Loucy (cell line): ENCODE measurements around the gene SORBS1.

Experiments used
- H2AFZ ChIP-seq: fragments of 200-600 bp; sonication (generic); 2 replicates; pipeline ENCODE4 v1.6.0; 2016; ENCODE audit warnings: antibody characterized with exemption, mild to moderate bottlenecking, low read length, moderate library complexity
- H3F3A ChIP-seq: fragments of 200-600 bp; 2 replicates; pipeline ENCODE4 v1.6.0; 2016; ENCODE audit warnings: antibody characterized with exemption, low read depth, mild to moderate bottlenecking
- H3K27me3 ChIP-seq: fragments of 200-600 bp; sonication (generic); 2 replicates; pipeline ENCODE4 v1.6.1; 2014; ENCODE audit warnings: low read length, mild to moderate bottlenecking; ENCODE audit not compliant: insufficient read depth, poor library complexity, severe bottlenecking
- H3K36me3 ChIP-seq: fragments of 200-600 bp; sonication (generic); 2 replicates; pipeline ENCODE4 v1.6.1; 2016; ENCODE audit warnings: low read length; ENCODE audit not compliant: insufficient read depth
- H3K4me1 ChIP-seq: fragments of 200-600 bp; sonication (generic); 2 replicates; pipeline ENCODE4 v1.5.1; 2014; ENCODE audit warnings: low read length, mild to moderate bottlenecking; ENCODE audit not compliant: insufficient read depth, poor library complexity, severe bottlenecking
- H3K4me2 ChIP-seq: fragments of 200-600 bp; sonication (generic); 2 replicates; pipeline ENCODE4 v1.6.0; 2014; ENCODE audit warnings: antibody characterized with exemption, low read length, low read depth, mild to moderate bottlenecking; ENCODE audit not compliant: poor library complexity, severe bottlenecking
- H3K4me3 ChIP-seq: fragments of 200-600 bp; sonication (generic); 2 replicates; pipeline ENCODE4 v1.5.1; 2014; ENCODE audit warnings: low read length, mild to moderate bottlenecking, mixed read lengths; ENCODE audit not compliant: poor library complexity, severe bottlenecking
- H3K79me2 ChIP-seq: fragments of 200-600 bp; sonication (generic); 2 replicates; pipeline ENCODE4 v1.6.1; 2014; ENCODE audit warnings: low read length; ENCODE audit not compliant: insufficient read depth
- H3K9ac ChIP-seq: fragments of 200-600 bp; sonication (generic); 2 replicates; pipeline ENCODE4 v1.6.0; 2014; ENCODE audit warnings: mild to moderate bottlenecking, low read depth, low read length, moderate library complexity; ENCODE audit not compliant: poor library complexity, severe bottlenecking
- H3K9me2 ChIP-seq: fragments of 200-600 bp; sonication (generic); replicated peaks from 2 replicates; pipeline ENCODE4 v1.6.1; 2016; ENCODE audit warnings: low read depth, low read length, mixed read lengths
- H3K9me3 ChIP-seq: fragments of 200-600 bp; sonication (generic); 2 replicates; pipeline ENCODE4 v1.6.1; 2014; ENCODE audit warnings: mild to moderate bottlenecking, antibody characterized with exemption, low read length, low read depth; ENCODE audit not compliant: insufficient read depth
- H4K20me1 ChIP-seq: fragments of 200-600 bp; sonication (generic); 2 replicates; pipeline ENCODE4 v1.6.0; 2014; ENCODE audit warnings: antibody characterized with exemption, low read length, mild to moderate bottlenecking; ENCODE audit not compliant: insufficient read depth, poor library complexity, severe bottlenecking
- EZH2phosphoT487 ChIP-seq: fragments of 200-600 bp; IDR thresholded peaks from 2 replicates; pipeline ENCODE4 v1.6.1; 2018; ENCODE audit warnings: antibody characterized with exemption, mild to moderate bottlenecking, moderate library complexity, borderline replicate concordance
- TF ChIP-seq, protein P1 (sequence below): fragments of 200-600 bp; sonication (generic); conservative IDR thresholded peaks from 2 replicates; pipeline ENCODE4 v1.5.1; 2014; ENCODE audit warnings: mild to moderate bottlenecking, antibody characterized with exemption, low read length

Gene SORBS1

DNA sequence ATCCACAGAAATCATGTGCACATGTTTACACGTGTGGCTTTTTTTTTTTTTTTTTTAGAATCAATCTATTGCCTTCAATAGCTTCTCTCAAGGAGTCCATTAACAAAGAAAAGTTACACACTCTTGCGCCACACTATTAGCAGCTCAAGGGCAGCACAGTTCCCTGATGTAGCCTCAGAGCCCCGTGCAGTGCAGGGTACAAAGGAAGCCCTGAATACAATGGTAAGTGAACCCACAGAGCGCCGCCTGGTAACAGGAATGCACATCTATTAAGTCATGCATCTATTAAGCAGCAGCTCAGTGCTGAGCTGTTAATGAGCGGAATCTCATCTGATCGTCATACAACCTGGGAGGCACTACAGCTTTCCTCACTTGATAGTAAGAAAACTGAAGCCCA is 156.7 kb downstream of the SORBS1 start:
- Histone ChIP-seq H3K36me3 (no peaks in the 10 kb centered on the region), H3F3A (no peaks in the 10 kb centered on the region), H3K4me1 (peaks cover 6% of the 10 kb centered on the region), H3K4me3 (no peak overlapping the region), H3K9me2 (no peaks in the 10 kb centered on the region), H3K79me2 (no peaks in the 10 kb centered on the region), H3K9ac (no peak overlapping the region), H3K27me3 (no peaks in the 10 kb centered on the region), H2AFZ (no peak overlapping the region), H4K20me1 (no peaks in the 10 kb centered on the region), H3K9me3 (no peaks in the 10 kb centered on the region), H3K4me2 (no peak overlapping the region)
- TF ChIP-seq EZH2phosphoT487: no peak
- TF ChIP-seq, protein P1, sequence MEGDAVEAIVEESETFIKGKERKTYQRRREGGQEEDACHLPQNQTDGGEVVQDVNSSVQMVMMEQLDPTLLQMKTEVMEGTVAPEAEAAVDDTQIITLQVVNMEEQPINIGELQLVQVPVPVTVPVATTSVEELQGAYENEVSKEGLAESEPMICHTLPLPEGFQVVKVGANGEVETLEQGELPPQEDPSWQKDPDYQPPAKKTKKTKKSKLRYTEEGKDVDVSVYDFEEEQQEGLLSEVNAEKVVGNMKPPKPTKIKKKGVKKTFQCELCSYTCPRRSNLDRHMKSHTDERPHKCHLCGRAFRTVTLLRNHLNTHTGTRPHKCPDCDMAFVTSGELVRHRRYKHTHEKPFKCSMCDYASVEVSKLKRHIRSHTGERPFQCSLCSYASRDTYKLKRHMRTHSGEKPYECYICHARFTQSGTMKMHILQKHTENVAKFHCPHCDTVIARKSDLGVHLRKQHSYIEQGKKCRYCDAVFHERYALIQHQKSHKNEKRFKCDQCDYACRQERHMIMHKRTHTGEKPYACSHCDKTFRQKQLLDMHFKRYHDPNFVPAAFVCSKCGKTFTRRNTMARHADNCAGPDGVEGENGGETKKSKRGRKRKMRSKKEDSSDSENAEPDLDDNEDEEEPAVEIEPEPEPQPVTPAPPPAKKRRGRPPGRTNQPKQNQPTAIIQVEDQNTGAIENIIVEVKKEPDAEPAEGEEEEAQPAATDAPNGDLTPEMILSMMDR: no peak

DNA sequence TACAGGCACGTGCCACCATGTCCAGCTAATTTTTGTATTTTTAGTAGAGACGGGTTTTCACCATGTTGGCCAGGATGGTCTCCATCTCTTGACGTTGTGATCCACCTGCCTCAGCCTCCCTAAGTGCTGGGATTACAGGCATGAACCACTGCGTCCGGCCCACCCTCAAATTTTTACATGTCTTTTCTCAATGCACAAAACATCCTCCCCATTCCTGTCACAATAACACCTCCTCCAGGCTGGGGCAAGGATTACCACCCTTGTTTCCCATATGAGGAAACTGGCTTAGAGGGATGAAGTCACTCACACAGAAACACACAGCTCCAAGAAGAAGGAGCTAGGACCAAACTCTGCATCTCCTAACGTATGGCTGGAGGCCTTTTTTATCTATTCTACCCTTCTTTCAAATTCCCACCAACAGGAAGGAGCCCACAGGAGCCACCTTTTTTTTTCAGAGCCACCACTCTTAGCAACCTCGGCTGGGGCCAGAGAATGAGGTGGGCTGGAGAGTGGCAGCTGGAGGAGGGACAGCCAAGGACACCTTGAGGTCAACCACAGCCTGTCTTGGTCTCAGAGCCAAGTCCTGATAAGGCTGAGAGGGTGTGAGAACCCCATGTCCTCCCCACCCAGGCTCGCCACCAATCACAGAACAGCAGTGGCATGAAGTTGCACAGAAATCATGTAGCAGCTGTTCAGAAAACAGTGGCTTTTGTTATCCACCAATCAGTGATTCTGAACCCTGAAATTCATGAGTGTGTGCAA is 157.3 kb downstream of the SORBS1 start:
- H3K9ac ChIP-seq: no peak overlapping the region
- peaks cover 6% of the 10 kb centered on the region for H3K4me1 ChIP-seq
- H3F3A ChIP-seq: no peaks in the 10 kb centered on the region
- H3K79me2 ChIP-seq: no peaks in the 10 kb centered on the region
- H4K20me1 ChIP-seq: no peaks in the 10 kb centered on the region
- no peaks in the 10 kb centered on the region for H3K9me3 ChIP-seq
- TF ChIP-seq, protein P1: no peak
- no peak for TF ChIP-seq EZH2phosphoT487
- no peak overlapping the region for H3K4me3 ChIP-seq
- H3K4me2 ChIP-seq: no peak overlapping the region
- no peak overlapping the region for H2AFZ ChIP-seq
- H3K36me3 ChIP-seq: no peaks in the 10 kb centered on the region
- no peaks in the 10 kb centered on the region for H3K27me3 ChIP-seq
- no peaks in the 10 kb centered on the region for H3K9me2 ChIP-seq

DNA sequence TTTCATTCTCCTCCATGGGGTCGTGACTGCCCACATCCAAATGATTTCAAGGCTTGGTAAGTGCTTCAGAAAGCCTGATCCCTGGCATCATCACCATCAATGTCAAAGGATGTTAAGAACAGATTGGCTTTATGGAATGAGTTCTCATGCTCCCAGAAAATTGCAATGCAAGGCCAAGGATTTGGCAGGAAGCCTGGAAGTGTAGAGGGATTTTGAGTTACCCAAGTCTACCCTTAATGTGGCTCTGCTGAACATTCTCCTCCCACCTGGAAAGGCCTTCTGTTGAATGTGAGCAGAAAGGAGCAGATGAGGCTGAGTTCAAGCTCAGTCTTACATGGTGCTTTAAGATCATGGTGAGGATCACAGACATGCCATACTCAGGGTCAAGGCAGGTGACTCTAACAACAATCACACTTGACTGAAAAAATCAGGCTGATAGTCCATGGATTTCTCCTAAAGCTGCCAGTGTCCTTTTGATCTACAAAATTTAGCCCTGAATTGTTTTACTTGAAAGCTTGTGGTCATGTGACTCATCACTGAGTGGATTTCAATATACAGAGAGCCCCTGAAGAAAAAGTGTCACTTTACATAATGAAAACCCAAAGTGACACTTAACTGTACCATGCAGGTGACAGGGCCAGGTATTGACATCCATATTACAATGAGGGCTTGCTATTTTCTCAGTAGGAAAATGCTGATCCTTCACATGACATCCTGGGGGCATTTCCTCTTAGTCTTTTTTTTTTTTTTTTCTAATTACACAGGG is 159.3 kb downstream of the SORBS1 start:
- Histone ChIP-seq H3K4me1 (peaks cover 17% of the 10 kb centered on the region), H3K9ac (no peak overlapping the region), H3F3A (no peaks in the 10 kb centered on the region), H3K4me3 (no peak overlapping the region), H3K9me2 (no peaks in the 10 kb centered on the region), H3K4me2 (no peak overlapping the region), H3K9me3 (no peaks in the 10 kb centered on the region), H3K36me3 (no peaks in the 10 kb centered on the region), H3K79me2 (no peaks in the 10 kb centered on the region), H3K27me3 (no peaks in the 10 kb centered on the region), H4K20me1 (no peaks in the 10 kb centered on the region), H2AFZ (no peak overlapping the region)
- TF ChIP-seq, protein P1: no peak
- TF ChIP-seq EZH2phosphoT487: no peak
